Measurements from ENCODE around the gene TANGO2. TPM values are rescaled to one million over a fixed set of nuclear protein-coding genes. Genes with fewer than 3 reads are reported as not detected.

TANGO2 gene
- total and polyA plus RNA-seq, 5 donors from 2014 or later, result 39.5 to 48.4 (median 43.2) TPM

GRCh38 chr22:20031732-20032406 is 11.0 kb downstream of the TANGO2 start:
- H3K27ac Mint-ChIP-seq, result peak overlapping the region in 2 of 3 donors; percentile 17 to 65
- no peaks in the 10 kb centered on the region for H3K9me3 Mint-ChIP-seq
- peak overlapping the region in 3 of 4 donors; percentile 15 to 35 (median 25) for H3K4me3 Mint-ChIP-seq
- ATAC-seq (ENCODE audit: low read depth in 2 of 2), result peak; percentile 67 to 84
- Histone ChIP-seq H3K4me1 (ENCODE audit: control insufficient read depth, insufficient read depth, low read length, poor library complexity, severe bottlenecking) (peaks cover 18% of the 10 kb centered on the region), H3K36me3 (ENCODE audit: control insufficient read depth, insufficient read depth, low read length) (peaks cover 5% of the 10 kb centered on the region), H3K27ac (ENCODE audit: insufficient read depth, low read length, poor library complexity, severe bottlenecking) (peak overlapping the region; percentile 41), H3K27me3 (ENCODE audit: control insufficient read depth, insufficient read depth, low read length) (no peaks in the 10 kb centered on the region), H3K9me3 (ENCODE audit: control insufficient read depth in 2 of 2, low read length in 2 of 2) (no peaks in the 10 kb centered on the region), H3K4me3 (ENCODE audit: low read depth, low read length) (no peak overlapping the region)
- no peaks in the 10 kb centered on the region for H3K27me3 Mint-ChIP-seq
- peaks cover 2% of the 10 kb centered on the region for H3K36me3 Mint-ChIP-seq
- H3K4me1 Mint-ChIP-seq, result peaks cover 4 to 60% (median 24%) of the 10 kb centered on the region in 4 donors
- DNase-seq, result peak; percentile 42 to 52 (median 48)

- no peak overlapping the region for H3K4me3 Mint-ChIP-seq
- no peaks in the 10 kb centered on the region for H3K27me3 Mint-ChIP-seq
- Histone ChIP-seq H3K4me1 (ENCODE audit: control insufficient read depth, insufficient read depth, low read length, poor library complexity, severe bottlenecking) (peaks cover 18% of the 10 kb centered on the region), H3K4me3 (ENCODE audit: low read depth, low read length) (no peak overlapping the region), H3K9me3 (ENCODE audit: control insufficient read depth in 2 of 2, low read length in 2 of 2) (no peaks in the 10 kb centered on the region), H3K27ac (ENCODE audit: insufficient read depth, low read length, poor library complexity, severe bottlenecking) (peak overlapping the region; percentile 41), H3K36me3 (ENCODE audit: control insufficient read depth, insufficient read depth, low read length) (peaks cover 10% of the 10 kb centered on the region), H3K27me3 (ENCODE audit: control insufficient read depth, insufficient read depth, low read length) (no peaks in the 10 kb centered on the region)
- H3K4me1 Mint-ChIP-seq, result peaks cover 8 to 58% (median 22%) of the 10 kb centered on the region in 4 donors
- DNase-seq (no peak), ATAC-seq (ENCODE audit: low read depth in 2 of 2) (no peak)
- H3K27ac Mint-ChIP-seq, result peak overlapping the region in 2 of 3 donors; percentile 17 to 59
- H3K9me3 Mint-ChIP-seq, result no peaks in the 10 kb centered on the region
- peaks cover 8% of the 10 kb centered on the region for H3K36me3 Mint-ChIP-seq
These were observed 11.6 kb downstream of the TANGO2 start for GRCh38 chr22:20032407-20032991.

GRCh38 chr22:20033045-20033706 is 12.3 kb downstream of the TANGO2 start:
- no peak overlapping the region for H3K27ac ChIP-seq (ENCODE audit: insufficient read depth, low read length, poor library complexity, severe bottlenecking)
- no peak overlapping the region for H3K4me3 ChIP-seq (ENCODE audit: low read depth, low read length)
- H3K4me1 Mint-ChIP-seq, result peaks cover 4 to 56% (median 19%) of the 10 kb centered on the region in 4 donors
- no peaks in the 10 kb centered on the region for H3K9me3 Mint-ChIP-seq
- peaks cover 18% of the 10 kb centered on the region for H3K4me1 ChIP-seq (ENCODE audit: control insufficient read depth, insufficient read depth, low read length, poor library complexity, severe bottlenecking)
- no peaks in the 10 kb centered on the region for H3K27me3 ChIP-seq (ENCODE audit: control insufficient read depth, insufficient read depth, low read length)
- DNase-seq (no peak), ATAC-seq (ENCODE audit: low read depth in 2 of 2) (no peak)
- no peaks in the 10 kb centered on the region for H3K27me3 Mint-ChIP-seq
- peak overlapping the region in 2 of 3 donors; percentile 51 to 62 for H3K27ac Mint-ChIP-seq
- peaks cover 12% of the 10 kb centered on the region for H3K36me3 Mint-ChIP-seq
- H3K4me3 Mint-ChIP-seq, result peak overlapping the region in 1 of 4 donors; percentile 16
- H3K9me3 ChIP-seq (ENCODE audit: control insufficient read depth in 2 of 2, low read length in 2 of 2), result no peaks in the 10 kb centered on the region
- H3K36me3 ChIP-seq (ENCODE audit: control insufficient read depth, insufficient read depth, low read length), result peaks cover 15% of the 10 kb centered on the region

GRCh38 chr22:20034143-20034542 is 13.2 kb downstream of the TANGO2 start:
- peaks cover 18% of the 10 kb centered on the region for H3K4me1 ChIP-seq (ENCODE audit: control insufficient read depth, insufficient read depth, low read length, poor library complexity, severe bottlenecking)
- no peak overlapping the region for H3K4me3 ChIP-seq (ENCODE audit: low read depth, low read length)
- peaks cover 21% of the 10 kb centered on the region for H3K36me3 ChIP-seq (ENCODE audit: control insufficient read depth, insufficient read depth, low read length)
- H3K4me1 Mint-ChIP-seq, result peaks cover 4 to 50% (median 18%) of the 10 kb centered on the region in 4 donors
- peaks cover 12% of the 10 kb centered on the region for H3K36me3 Mint-ChIP-seq
- ATAC-seq (ENCODE audit: low read depth in 2 of 2) (no peak), DNase-seq (no peak)
- no peak overlapping the region for H3K27ac ChIP-seq (ENCODE audit: insufficient read depth, low read length, poor library complexity, severe bottlenecking)
- peak overlapping the region in 1 of 4 donors; percentile 72 for H3K4me3 Mint-ChIP-seq
- H3K27ac Mint-ChIP-seq, result peak overlapping the region in 2 of 3 donors; percentile 22 to 62
- no peaks in the 10 kb centered on the region for H3K9me3 ChIP-seq (ENCODE audit: control insufficient read depth in 2 of 2, low read length in 2 of 2)
- H3K27me3 ChIP-seq (ENCODE audit: control insufficient read depth, insufficient read depth, low read length), result no peaks in the 10 kb centered on the region
- no peaks in the 10 kb centered on the region for H3K9me3 Mint-ChIP-seq
- no peaks in the 10 kb centered on the region for H3K27me3 Mint-ChIP-seq

- H3K27me3 ChIP-seq (ENCODE audit: control insufficient read depth, insufficient read depth, low read length), result no peaks in the 10 kb centered on the region
- H3K4me3 Mint-ChIP-seq, result no peak overlapping the region
- no peak for DNase-seq
- ATAC-seq (ENCODE audit: low read depth in 2 of 2), result no peak
- peaks cover 18% of the 10 kb centered on the region for H3K4me1 ChIP-seq (ENCODE audit: control insufficient read depth, insufficient read depth, low read length, poor library complexity, severe bottlenecking)
- H3K9me3 ChIP-seq (ENCODE audit: control insufficient read depth in 2 of 2, low read length in 2 of 2), result no peaks in the 10 kb centered on the region
- H3K4me1 Mint-ChIP-seq, result peaks cover 4 to 45% (median 18%) of the 10 kb centered on the region in 4 donors
- no peaks in the 10 kb centered on the region for H3K9me3 Mint-ChIP-seq
- no peaks in the 10 kb centered on the region for H3K27me3 Mint-ChIP-seq
- H3K36me3 Mint-ChIP-seq, result peaks cover 21% of the 10 kb centered on the region
- H3K36me3 ChIP-seq (ENCODE audit: control insufficient read depth, insufficient read depth, low read length), result peaks cover 28% of the 10 kb centered on the region
- no peak overlapping the region for H3K4me3 ChIP-seq (ENCODE audit: low read depth, low read length)
- H3K27ac ChIP-seq (ENCODE audit: insufficient read depth, low read length, poor library complexity, severe bottlenecking), result no peak overlapping the region
- H3K27ac Mint-ChIP-seq, result peak overlapping the region in 1 of 3 donors; percentile 36
These were observed 14.6 kb downstream of the TANGO2 start for GRCh38 chr22:20035375-20036083.

GRCh38 chr22:20036084-20036482 is 15.2 kb downstream of the TANGO2 start:
- no peak for ATAC-seq (ENCODE audit: low read depth in 2 of 2)
- H3K36me3 ChIP-seq (ENCODE audit: control insufficient read depth, insufficient read depth, low read length), result peaks cover 31% of the 10 kb centered on the region
- H3K4me3 ChIP-seq (ENCODE audit: low read depth, low read length), result no peak overlapping the region
- H3K4me1 ChIP-seq (ENCODE audit: control insufficient read depth, insufficient read depth, low read length, poor library complexity, severe bottlenecking), result peaks cover 18% of the 10 kb centered on the region
- Mint-ChIP-seq H3K36me3 (peaks cover 21% of the 10 kb centered on the region), H3K4me3 (no peak overlapping the region), H3K9me3 (no peaks in the 10 kb centered on the region), H3K27ac (no peak overlapping the region), H3K27me3 (no peaks in the 10 kb centered on the region), H3K4me1 (peaks cover 4 to 43% (median 18%) of the 10 kb centered on the region in 4 donors)
- no peaks in the 10 kb centered on the region for H3K9me3 ChIP-seq (ENCODE audit: control insufficient read depth in 2 of 2, low read length in 2 of 2)
- no peaks in the 10 kb centered on the region for H3K27me3 ChIP-seq (ENCODE audit: control insufficient read depth, insufficient read depth, low read length)
- no peak for DNase-seq
- no peak overlapping the region for H3K27ac ChIP-seq (ENCODE audit: insufficient read depth, low read length, poor library complexity, severe bottlenecking)

- no peaks in the 10 kb centered on the region for H3K27me3 ChIP-seq (ENCODE audit: control insufficient read depth, insufficient read depth, low read length)
- no peak for DNase-seq
- H3K4me3 Mint-ChIP-seq, result no peak overlapping the region
- H3K27me3 Mint-ChIP-seq, result no peaks in the 10 kb centered on the region
- H3K4me3 ChIP-seq (ENCODE audit: low read depth, low read length), result no peak overlapping the region
- no peaks in the 10 kb centered on the region for H3K9me3 Mint-ChIP-seq
- no peak overlapping the region for H3K27ac ChIP-seq (ENCODE audit: insufficient read depth, low read length, poor library complexity, severe bottlenecking)
- H3K36me3 Mint-ChIP-seq, result peaks cover 21% of the 10 kb centered on the region
- peaks cover 11% of the 10 kb centered on the region for H3K4me1 ChIP-seq (ENCODE audit: control insufficient read depth, insufficient read depth, low read length, poor library complexity, severe bottlenecking)
- no peak for ATAC-seq (ENCODE audit: low read depth in 2 of 2)
- peaks cover 31% of the 10 kb centered on the region for H3K36me3 ChIP-seq (ENCODE audit: control insufficient read depth, insufficient read depth, low read length)
- peaks cover 4 to 36% (median 13%) of the 10 kb centered on the region in 4 donors for H3K4me1 Mint-ChIP-seq
- H3K9me3 ChIP-seq (ENCODE audit: control insufficient read depth in 2 of 2, low read length in 2 of 2), result no peaks in the 10 kb centered on the region
- H3K27ac Mint-ChIP-seq, result peak overlapping the region in 2 of 3 donors; percentile 26 to 38
These were observed 15.9 kb downstream of the TANGO2 start for GRCh38 chr22:20036535-20037392.
